Neural cell (in vitro differentiated cells): ENCODE data around the gene FERMT1. TPM values are rescaled to one million over a fixed set of nuclear protein-coding genes. Genes with fewer than 3 reads are reported as not detected.

Experiments used
- H2AFZ ChIP-seq: fragments of 200-600, 300-800 bp; sonication (generic), shearing (Covaris generic); 2 replicates; pipeline ENCODE4 v1.6.0; 2014; ENCODE audit warnings: low read depth, mild to moderate bottlenecking, antibody characterized with exemption, low read length, moderate library complexity
- H3F3A ChIP-seq: fragments of 200-600 bp; shearing (Covaris generic); 2 replicates; pipeline ENCODE4 v1.6.1; 2016; ENCODE audit warnings: mild to moderate bottlenecking, moderate library complexity, mixed read lengths, antibody characterized with exemption, low read length; ENCODE audit not compliant: insufficient read depth, poor library complexity, severe bottlenecking
- H3K27ac ChIP-seq: fragments of 200-600, 300-800 bp; sonication (generic), shearing (Covaris generic); 2 replicates; pipeline ENCODE4 v1.5.1; 2014; ENCODE audit warnings: mild to moderate bottlenecking, low read length, moderate library complexity
- H3K27me3 ChIP-seq: fragments of 300-800, 200-600 bp; sonication (generic), shearing (Covaris generic); 2 replicates; pipeline ENCODE4 v1.6.0; 2014; ENCODE audit warnings: mild to moderate bottlenecking, low read depth, low read length, moderate library complexity; ENCODE audit not compliant: insufficient read depth
- H3K36me3 ChIP-seq: fragments of 300-800, 200-600 bp; sonication (generic), shearing (Covaris generic); 2 replicates; pipeline ENCODE4 v1.5.1; 2014; ENCODE audit warnings: mild to moderate bottlenecking, antibody characterized with exemption, low read length, moderate library complexity; ENCODE audit not compliant: insufficient read depth
- H3K4me2 ChIP-seq: fragments of 300-800, 200-600 bp; sonication (generic), shearing (Covaris generic); 2 replicates; pipeline ENCODE4 v1.6.0; 2014; ENCODE audit warnings: mild to moderate bottlenecking, low read length
- H3K4me3 ChIP-seq: fragments of 300-800, 200-600 bp; sonication (generic), shearing (Covaris generic); 2 replicates; pipeline ENCODE4 v1.5.1; 2014; ENCODE audit warnings: mild to moderate bottlenecking, low read length, moderate library complexity
- H3K79me2 ChIP-seq: fragments of 200-600 bp; shearing (Covaris generic); replicated peaks from 2 replicates; pipeline ENCODE4 v1.6.0; 2014; ENCODE audit warnings: mild to moderate bottlenecking, low read length, moderate library complexity; ENCODE audit not compliant: insufficient read depth
- H3K9ac ChIP-seq: fragments of 300-800, 200-600 bp; sonication (generic), shearing (Covaris generic); 2 replicates; pipeline ENCODE4 v1.6.1; 2016; ENCODE audit warnings: mild to moderate bottlenecking, low read length, mixed read lengths
- H3K9me2 ChIP-seq: fragments of 200-600 bp; shearing (Covaris generic); 2 replicates; pipeline ENCODE4 v1.6.1; 2016; ENCODE audit warnings: mild to moderate bottlenecking, low read length, mixed read lengths; ENCODE audit not compliant: insufficient read depth
- H3K9me3 ChIP-seq: fragments of 200-600, 300-800 bp; sonication (generic), shearing (Covaris generic); 2 replicates; pipeline ENCODE4 v1.6.1; 2016; ENCODE audit warnings: mild to moderate bottlenecking, mixed run types, low read length, moderate library complexity, mixed read lengths
- H4K20me1 ChIP-seq: fragments of 200-600 bp; shearing (Covaris generic); 2 replicates; pipeline ENCODE4 v1.6.1; 2016; ENCODE audit warnings: mild to moderate bottlenecking, mixed run types; ENCODE audit not compliant: insufficient read depth
- EP300 ChIP-seq: fragments of 450-650 bp; conservative IDR thresholded peaks from 2 replicates; pipeline ENCODE4 v1.6.1; 2014; ENCODE audit warnings: antibody characterized with exemption, mild to moderate bottlenecking, moderate library complexity; ENCODE audit not compliant: poor library complexity, severe bottlenecking
- EZH2 ChIP-seq: fragments of 200-600, 300-800 bp; shearing (Covaris generic), sonication (generic); IDR thresholded peaks from 2 replicates; pipeline ENCODE4 v1.6.1; 2014; ENCODE audit warnings: antibody characterized with exemption, low read length, borderline replicate concordance, mild to moderate bottlenecking; ENCODE audit not compliant: insufficient read depth, poor library complexity, severe bottlenecking
- MXI1 ChIP-seq: fragments of 450-650 bp; conservative IDR thresholded peaks from 2 replicates; pipeline ENCODE4 v1.6.1; 2014; ENCODE audit warnings: antibody characterized with exemption, mild to moderate bottlenecking; ENCODE audit not compliant: poor library complexity, severe bottlenecking
- POLR2AphosphoS5 ChIP-seq: IDR thresholded peaks from 2 replicates; pipeline ENCODE4 v1.6.1; 2012
- RAD21 ChIP-seq: fragments of 450-650 bp; conservative IDR thresholded peaks from 2 replicates; pipeline ENCODE4 v1.6.1; 2014; ENCODE audit warnings: antibody characterized with exemption, mild to moderate bottlenecking, moderate library complexity
- REST ChIP-seq: IDR thresholded peaks from 2 replicates; pipeline ENCODE4 v1.6.1; 2012; ENCODE audit warnings: borderline replicate concordance
- SMC3 ChIP-seq: fragments of 450-650 bp; conservative IDR thresholded peaks from 2 replicates; pipeline ENCODE4 v1.6.1; 2014; ENCODE audit warnings: antibody characterized with exemption, mild to moderate bottlenecking, moderate library complexity; ENCODE audit not compliant: poor library complexity
- TAF1 ChIP-seq: IDR thresholded peaks from 2 replicates; pipeline ENCODE4 v1.6.1; 2012; ENCODE audit warnings: low read depth
- polyA plus RNA-seq: library from polyadenylated mRNA; depleted of rRNA; stranded (reverse); fragments of >200 nt; gene quantifications from 2 replicates; pipeline ENCODE4 v1.2.3, GENCODE V29; 2014
- TF ChIP-seq, protein P1 (sequence below): fragments of 450-650 bp; IDR thresholded peaks from 2 replicates; pipeline ENCODE4 v1.5.1; 2014; ENCODE audit warnings: antibody characterized with exemption, mild to moderate bottlenecking, moderate library complexity; ENCODE audit not compliant: poor library complexity, severe bottlenecking

FERMT1 gene
- polyA plus RNA-seq, 1 donor from 2014 or later: not detected

GRCh38 chr20:6100246-6100645 is 22.6 kb downstream of the FERMT1 start:
- Histone ChIP-seq H3K9ac (no peak overlapping the region), H3K9me2 (no peaks in the 10 kb centered on the region), H3K79me2 (no peaks in the 10 kb centered on the region), H4K20me1 (no peaks in the 10 kb centered on the region), H3K4me3 (no peak overlapping the region), H3K36me3 (no peaks in the 10 kb centered on the region), H3K27me3 (no peaks in the 10 kb centered on the region), H3K4me2 (no peak overlapping the region), H2AFZ (no peak overlapping the region), H3F3A (no peaks in the 10 kb centered on the region), H3K27ac (no peak overlapping the region), H3K9me3 (no peaks in the 10 kb centered on the region)
- TF ChIP-seq TAF1 (no peak), REST (no peak), EP300 (no peak), SMC3 (no peak), EZH2 (no peak), RAD21 (no peak), POLR2AphosphoS5 (no peak), MXI1 (no peak)
- TF ChIP-seq, protein P1, sequence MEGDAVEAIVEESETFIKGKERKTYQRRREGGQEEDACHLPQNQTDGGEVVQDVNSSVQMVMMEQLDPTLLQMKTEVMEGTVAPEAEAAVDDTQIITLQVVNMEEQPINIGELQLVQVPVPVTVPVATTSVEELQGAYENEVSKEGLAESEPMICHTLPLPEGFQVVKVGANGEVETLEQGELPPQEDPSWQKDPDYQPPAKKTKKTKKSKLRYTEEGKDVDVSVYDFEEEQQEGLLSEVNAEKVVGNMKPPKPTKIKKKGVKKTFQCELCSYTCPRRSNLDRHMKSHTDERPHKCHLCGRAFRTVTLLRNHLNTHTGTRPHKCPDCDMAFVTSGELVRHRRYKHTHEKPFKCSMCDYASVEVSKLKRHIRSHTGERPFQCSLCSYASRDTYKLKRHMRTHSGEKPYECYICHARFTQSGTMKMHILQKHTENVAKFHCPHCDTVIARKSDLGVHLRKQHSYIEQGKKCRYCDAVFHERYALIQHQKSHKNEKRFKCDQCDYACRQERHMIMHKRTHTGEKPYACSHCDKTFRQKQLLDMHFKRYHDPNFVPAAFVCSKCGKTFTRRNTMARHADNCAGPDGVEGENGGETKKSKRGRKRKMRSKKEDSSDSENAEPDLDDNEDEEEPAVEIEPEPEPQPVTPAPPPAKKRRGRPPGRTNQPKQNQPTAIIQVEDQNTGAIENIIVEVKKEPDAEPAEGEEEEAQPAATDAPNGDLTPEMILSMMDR: no peak

GRCh38 chr20:6099819-6100218 is 23.0 kb downstream of the FERMT1 start:
- Histone ChIP-seq H3K9me3 (no peaks in the 10 kb centered on the region), H3K9ac (no peak overlapping the region), H3K27me3 (no peaks in the 10 kb centered on the region), H4K20me1 (no peaks in the 10 kb centered on the region), H3K4me2 (no peak overlapping the region), H3K36me3 (no peaks in the 10 kb centered on the region), H3K4me3 (no peak overlapping the region), H3K9me2 (no peaks in the 10 kb centered on the region), H3K79me2 (no peaks in the 10 kb centered on the region), H3F3A (no peaks in the 10 kb centered on the region), H2AFZ (no peak overlapping the region), H3K27ac (no peak overlapping the region)
- no peak for TF ChIP-seq EZH2
- TF ChIP-seq POLR2AphosphoS5: no peak
- TF ChIP-seq, protein P1: no peak
- TF ChIP-seq TAF1: no peak
- TF ChIP-seq RAD21: no peak
- TF ChIP-seq SMC3: no peak
- TF ChIP-seq REST: no peak
- no peak for TF ChIP-seq MXI1
- TF ChIP-seq EP300: no peak
